PFSK-1 (cell line): ENCODE results near the gene DPM2.
A peak's percentile ranks its signal among the peaks of the same experiment; 100 is the strongest.

Experiments
- FOXP2 ChIP-seq: optimal IDR thresholded peaks from 2 replicates; pipeline ENCODE3; 2011; ENCODE audit warnings: borderline replicate concordance, control low read depth, inconsistent platforms; ENCODE audit not compliant: insufficient read depth; ENCODE audit errors: extremely low read length, extremely low read depth
- POLR2AphosphoS5 ChIP-seq: IDR thresholded peaks from 2 replicates; pipeline ENCODE4 v1.6.1; 2012; ENCODE audit warnings: low read depth, mild to moderate bottlenecking, control low read depth, low read length, moderate library complexity
- REST ChIP-seq, 2 experiments: IDR thresholded peaks; 2 replicates each; pipeline versions ENCODE4 v1.6.1 to v1.8.0; 2011 to 2012; ENCODE audit warnings: low read depth in 2 of 2, low read length in 2 of 2, control low read depth in 1 of 2, inconsistent platforms in 1 of 2, mild to moderate bottlenecking in 1 of 2, moderate library complexity in 1 of 2; ENCODE audit not compliant: insufficient read depth in 1 of 2
- SIN3A ChIP-seq: IDR thresholded peaks from 2 replicates; pipeline ENCODE4 v1.6.1; 2012; ENCODE audit warnings: mild to moderate bottlenecking, low read length, moderate library complexity, borderline replicate concordance; ENCODE audit not compliant: insufficient read depth
- TAF1 ChIP-seq: IDR thresholded peaks from 2 replicates; pipeline ENCODE4 v1.6.1; 2012; ENCODE audit warnings: low read length, control low read depth, borderline replicate concordance; ENCODE audit not compliant: insufficient read depth

The DPM2 gene

GRCh38 chr9:127934986-127935385 lies 2.7 kb downstream of the DPM2 start:
- no peak for TF ChIP-seq POLR2AphosphoS5
- no peak for TF ChIP-seq TAF1
- no peak for TF ChIP-seq FOXP2
- TF ChIP-seq REST (IDR thresholded peaks at IDR 0.05; ENCODE audit: insufficient read depth in 1 of 2, low read depth in 2 of 2, low read length in 2 of 2), result no peak
- TF ChIP-seq SIN3A, result no peak

GRCh38 chr9:127934248-127934647 lies 3.4 kb downstream of the DPM2 start:
- no peak for TF ChIP-seq POLR2AphosphoS5
- TF ChIP-seq FOXP2, result no peak
- no peak for TF ChIP-seq TAF1
- TF ChIP-seq SIN3A, result no peak
- no peak for TF ChIP-seq REST (IDR thresholded peaks at IDR 0.05; ENCODE audit: insufficient read depth in 1 of 2, low read depth in 2 of 2, low read length in 2 of 2)

- TF ChIP-seq POLR2AphosphoS5 (0 out of 2 replicates have a peak, but pooled peaks have one; percentile 38), FOXP2 (no peak), REST (IDR thresholded peaks at IDR 0.05; ENCODE audit: insufficient read depth in 1 of 2, low read depth in 2 of 2, low read length in 2 of 2) (no peak), TAF1 (no peak), SIN3A (no peak)
Measured at GRCh38 chr9:127931092-127931881, 6.4 kb downstream of the DPM2 start.

GRCh38 chr9:127930231-127931091 lies 7.2 kb downstream of the DPM2 start, which contains the start of gene PIP5KL1:
TSS of gene PIP5KL1 (minus strand) at chr9:127930777. CDS start at chr9:127930752, 25 bp downstream.
- TF ChIP-seq SIN3A, result no peak
- no peak for TF ChIP-seq POLR2AphosphoS5
- TF ChIP-seq FOXP2, result no peak
- no peak for TF ChIP-seq REST (IDR thresholded peaks at IDR 0.05; ENCODE audit: insufficient read depth in 1 of 2, low read depth in 2 of 2, low read length in 2 of 2)
- no peak for TF ChIP-seq TAF1
